GM18520 (cell line): Measurements from ENCODE around the gene CACNA2D4.

Source experiments
- ATAC-seq: cut with Tn5 transposase; IDR thresholded peaks from one replicate; pipeline ENCODE4 v1.9.1; 2021; ENCODE audit not compliant: unreplicated experiment

CACNA2D4 gene

DNA sequence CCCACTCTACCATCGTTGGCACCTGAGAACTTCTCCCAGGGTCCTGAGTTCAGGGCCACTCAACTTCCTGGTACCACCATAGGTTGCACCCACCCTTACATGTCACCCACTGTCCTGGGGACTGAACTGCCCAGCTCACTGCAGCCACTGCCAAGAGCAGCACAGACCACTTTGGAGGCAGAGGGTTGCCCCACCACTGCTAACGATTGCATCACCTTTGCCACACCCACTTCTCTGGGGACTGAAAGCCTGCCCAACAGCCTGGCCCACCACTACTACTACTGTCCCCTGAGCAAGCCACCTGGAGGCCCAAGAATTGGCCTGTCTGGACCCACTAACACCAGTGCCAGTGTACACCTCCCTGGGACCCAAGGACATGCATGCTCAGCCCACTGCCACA, 27.6 kb downstream of the CACNA2D4 start:
- ATAC-seq, result no peak

DNA sequence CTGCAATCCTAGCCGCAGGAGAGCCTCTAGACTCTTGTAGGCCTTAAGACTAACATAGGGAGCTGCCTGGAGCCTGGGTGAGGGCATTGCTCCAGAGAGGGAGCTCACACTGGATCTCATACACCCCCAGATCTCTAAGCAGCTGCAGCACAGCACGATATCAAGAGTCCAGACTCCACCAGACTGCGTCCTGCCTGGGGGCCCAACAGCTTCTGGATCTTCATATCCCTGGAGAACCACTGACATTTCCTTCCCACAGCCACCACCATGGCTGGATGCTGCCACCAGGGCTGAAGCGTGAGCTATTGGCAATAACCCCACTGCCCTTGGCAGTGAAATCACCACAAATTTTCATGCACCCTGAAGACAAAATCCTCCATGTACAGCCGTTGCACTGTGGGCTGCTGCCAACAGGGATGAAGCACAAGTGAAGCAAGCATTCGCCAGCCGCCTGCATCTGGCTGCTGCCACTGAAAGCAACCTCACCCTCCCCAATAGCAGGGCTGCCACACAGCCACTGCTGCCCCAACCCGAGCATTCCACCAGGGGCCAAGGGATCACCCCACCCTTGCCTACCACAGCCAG, 28.2 kb downstream of the CACNA2D4 start:
- no peak for ATAC-seq

- ATAC-seq, result no peak
Measured at GRCh38 chr12:1888923-1889322, 29.5 kb downstream of the CACNA2D4 start.

GRCh38 chr12:1886396-1887008, 31.9 kb downstream of the CACNA2D4 start:
- no peak for ATAC-seq

- ATAC-seq, result no peak
Measured at GRCh38 chr12:1885599-1886245, 32.7 kb downstream of the CACNA2D4 start.

DNA sequence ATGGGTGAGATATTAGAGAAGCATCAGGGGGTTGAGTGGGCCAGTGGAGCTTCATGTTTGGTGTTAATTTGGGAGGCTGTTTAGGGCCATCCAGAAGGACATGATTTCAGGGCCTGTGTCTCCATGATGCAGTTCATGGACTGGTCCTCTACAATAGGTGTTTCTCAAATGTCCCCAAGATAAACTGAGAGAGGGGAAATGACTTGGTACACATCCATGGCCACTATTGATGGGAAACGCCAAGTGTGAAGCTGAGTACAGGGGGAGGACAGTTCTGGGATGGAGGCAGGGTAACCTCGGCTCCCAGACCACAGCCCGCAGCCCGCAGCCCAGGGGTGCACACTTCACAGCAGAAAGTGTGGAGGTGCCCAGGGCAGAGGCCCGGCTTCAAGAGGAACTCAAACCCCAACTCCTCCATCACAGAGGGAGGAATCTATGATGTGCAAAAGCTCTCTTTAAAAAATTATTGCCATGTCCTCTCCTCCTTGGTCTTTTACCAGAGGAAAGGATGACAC, 33.3 kb downstream of the CACNA2D4 start:
- ATAC-seq, result no peak

DNA sequence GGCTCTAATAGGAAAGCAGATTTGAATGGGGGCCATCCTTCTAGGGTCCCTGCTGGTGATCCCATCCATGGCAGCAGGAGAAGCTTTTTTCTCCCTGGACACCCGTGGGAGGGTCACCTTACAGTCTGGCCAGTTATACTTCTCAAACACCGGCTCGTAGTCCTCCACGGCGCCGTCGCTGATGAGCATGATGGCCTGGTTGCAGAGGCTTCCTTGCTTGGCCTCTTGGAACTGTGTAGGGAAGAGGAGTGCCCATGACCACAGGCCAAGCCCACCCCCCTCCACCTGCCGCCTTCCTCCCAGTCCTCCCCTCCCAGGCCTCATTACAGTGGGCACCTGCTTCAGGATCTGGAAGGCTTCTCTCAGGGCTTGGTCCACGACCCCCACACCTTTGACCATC, 33.8 kb downstream of the CACNA2D4 start:
- ATAC-seq, result no peak

GRCh38 chr12:1883513-1883912, 34.9 kb downstream of the CACNA2D4 start:
- ATAC-seq, result no peak

DNA sequence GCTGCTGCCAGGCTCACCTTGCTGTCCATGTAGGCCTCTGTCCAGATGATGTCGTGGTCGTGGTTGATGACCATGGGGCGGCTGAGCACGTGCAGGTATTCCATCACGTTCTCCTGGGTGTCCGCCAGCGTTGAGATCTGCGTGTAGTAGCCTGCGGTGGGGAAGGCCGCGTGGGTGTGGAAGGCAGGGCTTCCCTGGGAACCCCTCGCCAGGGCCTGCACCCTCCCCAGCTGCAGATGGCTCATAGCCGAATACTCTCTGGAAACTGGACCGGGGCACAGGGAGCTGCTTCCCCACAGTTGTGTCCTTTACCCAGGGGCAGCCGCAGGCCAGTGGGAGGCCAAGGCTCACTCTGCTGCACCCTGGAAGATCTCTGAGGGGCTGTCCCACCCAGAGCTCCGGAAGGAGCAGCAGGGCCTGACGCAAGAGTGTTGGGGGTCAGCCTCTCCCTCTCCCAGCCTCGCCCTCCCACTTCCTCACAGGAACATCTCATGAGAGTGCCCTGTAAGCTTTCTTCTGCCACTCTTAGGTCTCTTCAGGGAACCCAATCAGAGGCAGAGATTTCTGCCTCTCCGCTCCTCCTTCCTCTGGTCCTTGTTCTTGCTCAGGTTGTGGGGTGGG, 35.5 kb downstream of the CACNA2D4 start:
- no peak for ATAC-seq

GRCh38 chr12:1882405-1882804, 36.0 kb downstream of the CACNA2D4 start:
- no peak for ATAC-seq

DNA sequence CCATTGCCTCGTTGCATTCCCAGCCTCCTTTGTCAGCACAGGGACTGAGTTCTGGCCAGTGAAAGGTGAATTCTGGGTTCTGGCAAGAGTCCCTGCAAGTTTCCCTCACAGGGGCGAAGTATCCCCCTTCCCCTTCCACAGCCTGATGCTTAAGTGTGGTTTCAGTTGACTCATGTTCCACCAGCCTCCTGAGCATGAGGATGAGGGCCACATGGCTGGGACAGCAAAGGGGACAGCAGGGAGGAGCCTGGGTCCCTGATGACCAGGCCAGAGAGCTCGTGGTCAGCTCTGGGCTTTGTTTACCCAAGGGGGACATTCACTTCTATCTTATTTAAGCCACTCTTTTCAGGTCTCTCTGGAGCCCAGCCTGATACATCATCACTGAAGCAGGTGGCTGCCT, 36.5 kb downstream of the CACNA2D4 start:
- no peak for ATAC-seq

DNA sequence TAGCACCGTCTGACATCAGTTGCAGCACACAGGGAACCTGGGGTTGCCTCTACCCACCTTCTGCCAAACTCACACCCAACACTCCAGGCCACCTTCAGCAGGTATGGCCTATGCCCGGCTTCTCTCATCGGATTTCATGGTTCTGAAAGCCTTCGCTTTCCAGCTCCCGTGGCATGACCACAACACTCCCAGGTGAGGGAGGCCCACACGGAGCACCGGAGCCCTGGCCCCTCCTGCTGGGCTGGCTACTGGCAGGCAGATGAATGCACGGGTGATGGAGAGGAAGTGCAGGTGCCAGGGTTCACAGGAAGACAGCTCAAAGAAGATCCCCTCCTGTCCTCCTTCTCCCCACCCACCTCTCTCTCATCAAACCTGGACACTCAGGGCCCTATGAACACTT, 37.2 kb downstream of the CACNA2D4 start:
- no peak for ATAC-seq

DNA sequence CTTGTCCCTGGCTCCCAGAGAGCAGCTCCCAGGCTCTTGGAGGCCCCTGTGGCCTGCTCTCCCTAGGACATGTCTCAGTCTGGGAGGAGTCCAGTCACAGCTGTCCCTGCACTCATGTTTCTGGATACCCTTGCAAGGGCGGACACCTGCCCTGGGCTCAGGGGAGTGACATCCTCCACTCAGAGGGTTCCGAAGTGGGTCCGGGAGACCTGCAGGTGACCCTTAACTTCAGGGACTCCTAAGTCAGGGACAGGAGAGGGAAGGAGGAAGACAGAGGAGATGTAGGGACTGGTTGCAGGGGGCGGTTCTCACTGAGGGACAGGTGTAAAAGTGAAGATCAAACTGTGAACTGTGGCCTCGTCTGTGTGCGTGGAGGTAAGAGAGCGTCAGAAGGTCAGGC, 37.6 kb downstream of the CACNA2D4 start:
- no peak for ATAC-seq

DNA sequence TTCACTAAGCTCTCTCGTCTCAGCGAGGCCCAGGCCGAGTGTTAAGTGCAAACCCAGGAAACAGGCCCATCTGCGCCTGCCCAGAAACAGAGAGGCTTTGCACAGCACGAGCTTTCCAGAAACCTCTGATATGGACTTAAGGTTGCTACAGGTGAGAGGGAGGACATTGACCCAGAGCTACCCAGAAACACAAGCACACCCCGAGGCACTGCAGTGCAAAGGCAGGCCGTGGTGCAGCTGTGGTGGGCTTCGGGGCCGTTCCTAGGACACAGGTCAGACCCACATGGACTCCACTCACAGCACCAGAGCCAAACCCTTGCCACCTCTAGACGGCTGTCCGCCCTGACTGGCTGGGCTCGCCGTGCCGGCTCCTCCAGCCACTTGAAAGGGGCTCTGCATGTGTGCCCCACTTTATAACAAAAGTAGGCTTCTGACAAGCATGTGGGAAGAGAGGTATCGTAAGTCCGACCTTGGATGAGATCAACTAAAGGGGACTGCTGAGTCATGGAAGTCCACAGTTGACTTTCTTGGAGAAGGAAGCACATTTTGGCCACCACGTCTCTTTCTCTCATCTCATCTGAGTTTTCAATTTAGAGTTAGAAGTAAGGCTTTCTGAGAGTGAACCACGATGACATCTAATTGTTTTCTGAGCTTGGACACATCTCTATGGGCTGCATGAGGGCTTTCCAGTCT, 38.2 kb downstream of the CACNA2D4 start:
- ATAC-seq, result no peak

- ATAC-seq, result no peak
Measured at GRCh38 chr12:1879633-1880032, 38.8 kb downstream of the CACNA2D4 start.

- ATAC-seq, result no peak
Measured at GRCh38 chr12:1878695-1879094, 39.8 kb downstream of the CACNA2D4 start.

DNA sequence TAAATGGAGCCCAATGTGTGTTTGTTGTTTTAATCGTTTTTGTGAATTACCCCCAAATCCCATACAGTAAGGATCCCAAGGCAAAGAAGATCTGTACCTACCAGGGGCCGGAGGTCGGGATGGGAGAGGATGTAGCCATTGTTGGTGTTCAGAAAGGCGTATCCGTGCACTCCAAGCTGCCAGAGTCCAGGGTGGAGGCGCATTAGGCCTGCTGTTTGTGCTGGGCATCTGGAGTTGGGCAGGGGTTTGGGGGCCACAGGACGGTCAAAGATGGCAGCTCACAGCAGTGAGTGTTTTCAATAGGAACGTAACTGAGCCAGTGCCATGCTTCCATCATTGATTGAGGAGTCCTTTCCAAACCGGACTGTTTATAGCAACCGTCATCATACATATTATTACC, 40.2 kb downstream of the CACNA2D4 start:
- no peak for ATAC-seq

- ATAC-seq, result no peak
Measured at GRCh38 chr12:1877169-1877878, 41.1 kb downstream of the CACNA2D4 start.

- ATAC-seq, result no peak
Measured at GRCh38 chr12:1876086-1876485, 42.4 kb downstream of the CACNA2D4 start.

DNA sequence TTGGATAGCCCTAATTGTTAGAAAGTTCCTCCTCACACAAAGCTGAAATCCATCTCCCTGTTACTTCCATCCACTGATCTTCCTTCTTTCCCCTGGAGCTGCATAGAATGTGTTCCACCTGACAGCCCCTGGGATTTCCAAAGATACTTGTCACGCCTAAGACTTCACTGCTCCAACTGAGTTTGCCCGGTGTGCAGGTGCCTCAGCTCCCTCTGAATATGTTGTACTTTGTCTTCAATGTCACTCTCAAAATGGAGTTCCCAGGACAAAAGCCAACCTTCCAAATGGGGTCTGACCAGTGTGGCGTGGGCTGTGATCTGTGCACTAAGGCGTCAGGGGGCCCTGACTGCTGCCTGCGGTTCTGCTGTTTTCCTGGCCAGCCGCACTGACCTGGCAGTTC, 42.8 kb downstream of the CACNA2D4 start:
- no peak for ATAC-seq
